ENCODE data around the gene KITLG. TPM values are rescaled to one million over a fixed set of nuclear protein-coding genes. Genes with fewer than 3 reads are reported as not detected.

KITLG gene
- total and polyA plus RNA-seq, 2 of the 8 experiments (the other 6 are each of a cell fraction or from before 2014, with no cell fraction given), result 1.3 to 7.8 TPM

DNA sequence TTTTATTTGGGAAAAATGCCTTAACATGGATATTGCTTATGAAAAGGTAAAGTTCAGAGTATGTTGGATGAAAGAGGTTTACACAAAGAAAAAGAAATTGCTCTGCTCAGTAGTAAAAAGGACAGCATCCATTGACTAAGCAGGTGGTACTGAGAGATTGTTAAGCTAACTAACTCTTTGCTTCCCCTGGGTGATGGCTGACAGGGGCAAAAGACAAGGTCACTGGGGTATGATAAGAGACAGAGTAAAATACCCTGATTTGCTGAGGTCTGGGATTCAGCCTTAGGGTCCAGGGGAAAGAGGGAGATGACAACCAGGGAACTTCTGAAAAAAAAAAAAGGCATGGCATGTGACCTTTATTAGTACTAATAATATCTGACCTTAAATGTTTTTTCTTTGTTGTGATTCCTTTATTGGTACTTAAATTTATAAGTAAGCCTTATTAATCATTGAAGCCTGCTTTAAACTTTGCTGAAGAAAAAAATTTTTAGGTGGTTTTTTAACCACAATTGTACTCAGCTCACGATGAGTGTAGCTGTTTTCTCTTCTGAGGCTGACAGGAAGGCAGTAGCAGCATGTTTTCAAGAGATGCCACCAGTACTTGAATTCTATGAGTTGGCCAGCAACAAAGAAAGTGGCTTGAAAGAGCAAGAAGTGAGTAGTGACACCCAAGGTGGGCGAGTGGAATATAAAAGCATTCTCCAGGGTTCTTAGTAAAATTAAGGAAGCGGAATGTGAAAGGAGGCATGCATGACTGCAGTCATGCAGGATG lies 43.7 kb upstream of the KITLG start:
- Histone ChIP-seq H3K79me2 (ENCODE audit: control insufficient read depth in 1 of 2, insufficient read depth in 2 of 2, low read length in 2 of 2) (no peaks in the 10 kb centered on the region), H3K9me3 (ENCODE audit: insufficient read depth in 2 of 2, low read depth in 1 of 2, low read length in 1 of 2) (no peaks in the 10 kb centered on the region; a peak in 2 of 4 replicates), H3K4ac (replicated peaks; ENCODE audit: insufficient read length, low read depth, low read length) (no peak overlapping the region), H3K4me1 (replicated peaks in 1 of 4; ENCODE audit: control insufficient read depth in 3 of 4, insufficient read depth in 4 of 4, low read length in 3 of 4) (peaks cover 0 to 9% (median under 1%) of the 10 kb centered on the region in 4 experiments; a peak in 3 of 7 replicates), H4K8ac (ENCODE audit: extremely low read depth, insufficient read depth, low read length) (no peak overlapping the region), H2BK5ac (ENCODE audit: low read depth, low read length) (no peak overlapping the region), H3K36me3 (ENCODE audit: control insufficient read depth in 2 of 4, insufficient read depth in 4 of 4, low read length in 3 of 4) (no peaks in the 10 kb centered on the region), H2AK5ac (ENCODE audit: low read depth, low read length) (no peak overlapping the region), H3K23me2 (ENCODE audit: low read depth, low read length) (no peaks in the 10 kb centered on the region), H3K56ac (replicated peaks; ENCODE audit: insufficient read length, low read depth, low read length) (no peak overlapping the region), H2BK15ac (ENCODE audit: low read length) (no peak overlapping the region), H2BK20ac (ENCODE audit: low read length) (no peak overlapping the region), H3K14ac (ENCODE audit: insufficient read length) (no peak overlapping the region), H4K20me1 (replicated peaks in 1 of 2; ENCODE audit: control insufficient read depth in 1 of 2, insufficient read depth in 2 of 2, low read length in 2 of 2) (no peaks in the 10 kb centered on the region), H3K27me3 (replicated peaks in 1 of 4; ENCODE audit: control insufficient read depth in 3 of 4, extremely low read depth in 1 of 4, insufficient read depth in 3 of 4, low read length in 3 of 4) (no peaks in the 10 kb centered on the region), H3K4me3 (ENCODE audit: extremely low read depth in 1 of 4, insufficient read depth in 2 of 4, low read depth in 3 of 4, low read length in 4 of 4) (peak overlapping the region in 1 of 4 experiments; percentile 1; a peak in 1 of 8 replicates), H2BK12ac (ENCODE audit: low read depth, low read length) (no peak overlapping the region), H4K91ac (replicated peaks; ENCODE audit: insufficient read length, low read length) (no peak overlapping the region), H3K9ac (replicated peaks in 1 of 4; ENCODE audit: extremely low read depth in 1 of 4, low read depth in 3 of 4, low read length in 3 of 4) (no peak overlapping the region), H3K79me1 (ENCODE audit: low read depth, low read length) (no peaks in the 10 kb centered on the region), H2BK120ac (replicated peaks; ENCODE audit: low read depth, low read length) (no peak overlapping the region), H4K5ac (ENCODE audit: insufficient read length, low read depth, low read length) (no peak overlapping the region), H3K4me2 (ENCODE audit: insufficient read depth in 1 of 2, low read depth in 2 of 2, low read length in 2 of 2) (peak overlapping the region; percentile 14 to 28; a peak in 1 of 4 replicates), H3K18ac (ENCODE audit: extremely low read depth, low read length) (no peak overlapping the region), H2AFZ (ENCODE audit: low read length) (no peak overlapping the region), H3K27ac (ENCODE audit: low read depth, low read length) (no peak overlapping the region), H3K23ac (ENCODE audit: insufficient read length) (no peak overlapping the region)
- 59% methylated on average over 3 of the region's 3 CpGs; no CpG with 5 or more reads in 1 of the 2 experiments for WGBS, 2 experiments (ENCODE audit: extremely low coverage in 1 of 2, insufficient coverage in 1 of 2, insufficient read length in 1 of 2, insufficient replicate concordance in 2 of 2, low coverage in 1 of 2, low lambda C conversion rate in 2 of 2, missing lambda C conversion rate in 1 of 2)
- ChIA-PET CTCF (ENCODE audit: partially characterized antibody) (interaction anchor here (0.6 to 0.9 kb wide), 4 partner anchors 10 to 1066 kb away, joined by 3 read pairs; no protein-coding TSS in a partner anchor), POLR2A (ENCODE audit: partially characterized antibody) (interaction anchor here (0.7 kb wide), 1 partner anchor 491 kb away, joined by 3 read pairs; no protein-coding TSS in a partner anchor)
- DNase-seq (ENCODE audit: low read depth in 1 of 2, low spot score in 2 of 2) (no peak), FAIRE-seq (no peak)
- no peak for TF ChIP-seq CTCF (IDR thresholded peaks at IDR 0.05; ENCODE audit: control extremely low read depth in 1 of 3, insufficient read depth in 1 of 3, low read depth in 1 of 3, low read length in 3 of 3)
- TF ChIP-seq YY1 (IDR thresholded peaks at IDR 0.05; ENCODE audit: low read depth, low read length), result no peak
- TF ChIP-seq CREB1 (IDR thresholded peaks at IDR 0.05), result no peak
- TF ChIP-seq KDM4A (IDR thresholded peaks at IDR 0.05; ENCODE audit: low read depth, low read length, severe bottlenecking), result no peak
- no peak for TF ChIP-seq KDM1A (IDR thresholded peaks at IDR 0.05; ENCODE audit: borderline replicate concordance, low read length)
- no peak for TF ChIP-seq CBX8 (IDR thresholded peaks at IDR 0.05; ENCODE audit: borderline replicate concordance, low read depth, low read length)
- TF ChIP-seq TAF7 (optimal IDR thresholded peaks at IDR 0.05; ENCODE audit: borderline replicate concordance, low read depth, low read length), result no peak
- no peak for TF ChIP-seq EGR1 (IDR thresholded peaks at IDR 0.05; ENCODE audit: borderline replicate concordance, low read depth, low read length)
- no peak for TF ChIP-seq JUND (IDR thresholded peaks at IDR 0.05; ENCODE audit: low read length)
- no peak for TF ChIP-seq SP2 (IDR thresholded peaks at IDR 0.05; ENCODE audit: low read length)
